HG02852 (cell line): ENCODE results near the gene CYP2D6.
"Not testable (repeated sequence)": the region's sequence is repeated elsewhere in the genome, so short reads cannot be mapped to it uniquely, and the experiment has no call there.

Experiments used
- ATAC-seq: cut with Tn5 transposase; IDR thresholded peaks from one replicate; pipeline ENCODE4 v1.9.1; 2021; ENCODE audit warnings: mild to moderate bottlenecking, moderate library complexity; ENCODE audit not compliant: unreplicated experiment

CYP2D6 gene

GRCh38 chr22:42130639-42131431 is at the start of gene CYP2D6:
Gene CYP2D6, minus strand, starts transcription at chr22:42130810. Its CDS starts 19 bp downstream, at chr22:42130791.
- ATAC-seq, result not testable (repeated sequence)

GRCh38 chr22:42179616-42180015 is 49.0 kb upstream of the CYP2D6 start:
- no peak for ATAC-seq

- no peak for ATAC-seq
These were observed 48.4 kb upstream of the CYP2D6 start for GRCh38 chr22:42178910-42179519.

- no peak for ATAC-seq
These were observed 47.3 kb upstream of the CYP2D6 start for GRCh38 chr22:42177891-42178336.

GRCh38 chr22:42176255-42176915 is 45.8 kb upstream of the CYP2D6 start:
- ATAC-seq, result no peak

- ATAC-seq, result no peak
These were observed 43.5 kb upstream of the CYP2D6 start for GRCh38 chr22:42174062-42174461.

GRCh38 chr22:42173183-42173926 is 42.7 kb upstream of the CYP2D6 start:
- no peak for ATAC-seq

- no peak for ATAC-seq
These were observed 42.2 kb upstream of the CYP2D6 start for GRCh38 chr22:42172773-42173172.

GRCh38 chr22:42171946-42172719 is 41.5 kb upstream of the CYP2D6 start:
- ATAC-seq, result no peak

GRCh38 chr22:42171417-42171816 is 40.8 kb upstream of the CYP2D6 start:
- ATAC-seq, result no peak

- ATAC-seq, result no peak
These were observed 40.3 kb upstream of the CYP2D6 start for GRCh38 chr22:42170946-42171345.

GRCh38 chr22:42169055-42169469 is 38.5 kb upstream of the CYP2D6 start:
- ATAC-seq, result no peak

GRCh38 chr22:42168476-42168875 is 37.9 kb upstream of the CYP2D6 start:
- ATAC-seq, result no peak

GRCh38 chr22:42167066-42167465 is 36.5 kb upstream of the CYP2D6 start:
- no peak for ATAC-seq

GRCh38 chr22:42164901-42165300 is 34.3 kb upstream of the CYP2D6 start:
- ATAC-seq, result no peak

- ATAC-seq, result no peak
These were observed 32.9 kb upstream of the CYP2D6 start for GRCh38 chr22:42163515-42163914.

GRCh38 chr22:42162728-42163489 is 32.3 kb upstream of the CYP2D6 start:
- no peak for ATAC-seq

GRCh38 chr22:42160830-42161696 is 30.5 kb upstream of the CYP2D6 start:
- no peak for ATAC-seq

- ATAC-seq, result no peak
These were observed 29.6 kb upstream of the CYP2D6 start for GRCh38 chr22:42160251-42160650.
